ENCODE data around the gene OPA1.
A peak's percentile ranks its signal among the peaks of the same experiment; 100 is the strongest.

Gene OPA1

GRCh38 chr3:193559100-193559499 is 33.9 kb upstream of the OPA1 start:
- FAIRE-seq (no peak), DNase-seq (ENCODE audit: insufficient read length, low spot score) (no peak)
- TF ChIP-seq TAF1 (IDR thresholded peaks at IDR 0.05; ENCODE audit: low read depth, low read length) (no peak), POU2F2 (IDR thresholded peaks at IDR 0.05; ENCODE audit: low read depth, low read length) (no peak), POLR2A (IDR thresholded peaks at IDR 0.05; ENCODE audit: low read depth, low read length) (no peak)

GRCh38 chr3:193560091-193560490 is 32.9 kb upstream of the OPA1 start:
- FAIRE-seq, result no peak
- DNase-seq (ENCODE audit: insufficient read length, low spot score), result no peak
- TF ChIP-seq TAF1 (IDR thresholded peaks at IDR 0.05; ENCODE audit: low read depth, low read length) (no peak), POU2F2 (IDR thresholded peaks at IDR 0.05; ENCODE audit: low read depth, low read length) (no peak), POLR2A (IDR thresholded peaks at IDR 0.05; ENCODE audit: low read depth, low read length) (no peak), SPI1 (IDR thresholded peaks at IDR 0.05; ENCODE audit: low read depth, low read length) (no peak), POLR2AphosphoS5 (IDR thresholded peaks at IDR 0.05; ENCODE audit: low read depth, low read length) (no peak), PAX5 (IDR thresholded peaks at IDR 0.05; ENCODE audit: insufficient read depth, low read length, severe bottlenecking) (no peak)

GRCh38 chr3:193560870-193561269 is 32.1 kb upstream of the OPA1 start:
- no peak for TF ChIP-seq POLR2A (IDR thresholded peaks at IDR 0.05; ENCODE audit: low read depth, low read length)
- TF ChIP-seq POLR2AphosphoS5 (IDR thresholded peaks at IDR 0.05; ENCODE audit: low read depth, low read length), result no peak
- no peak for TF ChIP-seq SPI1 (IDR thresholded peaks at IDR 0.05; ENCODE audit: low read depth, low read length)
- TF ChIP-seq POU2F2 (IDR thresholded peaks at IDR 0.05; ENCODE audit: low read depth, low read length), result no peak
- TF ChIP-seq PAX5 (IDR thresholded peaks at IDR 0.05; ENCODE audit: insufficient read depth, low read length, severe bottlenecking), result no peak
- TF ChIP-seq TAF1 (IDR thresholded peaks at IDR 0.05; ENCODE audit: low read depth, low read length), result no peak
- DNase-seq (ENCODE audit: insufficient read length, low spot score), result no peak
- no peak for FAIRE-seq

- TF ChIP-seq SPI1 (IDR thresholded peaks at IDR 0.05; ENCODE audit: low read depth, low read length) (no peak), PAX5 (IDR thresholded peaks at IDR 0.05; ENCODE audit: insufficient read depth, low read length, severe bottlenecking) (no peak), POLR2AphosphoS5 (IDR thresholded peaks at IDR 0.05; ENCODE audit: low read depth, low read length) (no peak), TAF1 (IDR thresholded peaks at IDR 0.05; ENCODE audit: low read depth, low read length) (no peak), POLR2A (IDR thresholded peaks at IDR 0.05; ENCODE audit: low read depth, low read length) (no peak), POU2F2 (IDR thresholded peaks at IDR 0.05; ENCODE audit: low read depth, low read length) (no peak)
- FAIRE-seq, result no peak
- no peak for DNase-seq (ENCODE audit: insufficient read length, low spot score)
Observed at GRCh38 chr3:193563426-193563825, 29.6 kb upstream of the OPA1 start.

GRCh38 chr3:193564012-193564411 is 29.0 kb upstream of the OPA1 start:
- TF ChIP-seq PAX5 (IDR thresholded peaks at IDR 0.05; ENCODE audit: insufficient read depth, low read length, severe bottlenecking), result no peak
- TF ChIP-seq TAF1 (IDR thresholded peaks at IDR 0.05; ENCODE audit: low read depth, low read length), result no peak
- no peak for TF ChIP-seq POU2F2 (IDR thresholded peaks at IDR 0.05; ENCODE audit: low read depth, low read length)
- DNase-seq (ENCODE audit: insufficient read length, low spot score) (no peak), FAIRE-seq (no peak)

GRCh38 chr3:193569119-193569518 is 23.9 kb upstream of the OPA1 start:
- no peak for DNase-seq (ENCODE audit: insufficient read length, low spot score)
- TF ChIP-seq PAX5 (IDR thresholded peaks at IDR 0.05; ENCODE audit: insufficient read depth, low read length, severe bottlenecking) (no peak), TAF1 (IDR thresholded peaks at IDR 0.05; ENCODE audit: low read depth, low read length) (no peak), POLR2A (IDR thresholded peaks at IDR 0.05; ENCODE audit: low read depth, low read length) (no peak), SPI1 (IDR thresholded peaks at IDR 0.05; ENCODE audit: low read depth, low read length) (no peak), POLR2AphosphoS5 (IDR thresholded peaks at IDR 0.05; ENCODE audit: low read depth, low read length) (no peak), POU2F2 (IDR thresholded peaks at IDR 0.05; ENCODE audit: low read depth, low read length) (no peak)
- no peak for FAIRE-seq

- no peak for TF ChIP-seq SPI1 (IDR thresholded peaks at IDR 0.05; ENCODE audit: low read depth, low read length)
- no peak for TF ChIP-seq POLR2AphosphoS5 (IDR thresholded peaks at IDR 0.05; ENCODE audit: low read depth, low read length)
- no peak for TF ChIP-seq POU2F2 (IDR thresholded peaks at IDR 0.05; ENCODE audit: low read depth, low read length)
- no peak for TF ChIP-seq TAF1 (IDR thresholded peaks at IDR 0.05; ENCODE audit: low read depth, low read length)
- TF ChIP-seq POLR2A (IDR thresholded peaks at IDR 0.05; ENCODE audit: low read depth, low read length), result no peak
- no peak for TF ChIP-seq PAX5 (IDR thresholded peaks at IDR 0.05; ENCODE audit: insufficient read depth, low read length, severe bottlenecking)
- DNase-seq (ENCODE audit: insufficient read length, low spot score) (no peak), FAIRE-seq (peak; percentile 93)
Observed at GRCh38 chr3:193572426-193572908, 20.5 kb upstream of the OPA1 start.

- FAIRE-seq, result no peak
- DNase-seq (ENCODE audit: insufficient read length, low spot score), result no peak
- TF ChIP-seq POU2F2 (IDR thresholded peaks at IDR 0.05; ENCODE audit: low read depth, low read length) (no peak), SPI1 (IDR thresholded peaks at IDR 0.05; ENCODE audit: low read depth, low read length) (no peak), PAX5 (IDR thresholded peaks at IDR 0.05; ENCODE audit: insufficient read depth, low read length, severe bottlenecking) (no peak), POLR2AphosphoS5 (IDR thresholded peaks at IDR 0.05; ENCODE audit: low read depth, low read length) (no peak), TAF1 (IDR thresholded peaks at IDR 0.05; ENCODE audit: low read depth, low read length) (no peak), POLR2A (IDR thresholded peaks at IDR 0.05; ENCODE audit: low read depth, low read length) (no peak)
Observed at GRCh38 chr3:193573403-193574191, 19.4 kb upstream of the OPA1 start.

GRCh38 chr3:193574488-193575070 is 18.4 kb upstream of the OPA1 start:
- DNase-seq (ENCODE audit: insufficient read length, low spot score) (no peak), FAIRE-seq (no peak)
- TF ChIP-seq POLR2A (IDR thresholded peaks at IDR 0.05; ENCODE audit: low read depth, low read length) (no peak), SPI1 (IDR thresholded peaks at IDR 0.05; ENCODE audit: low read depth, low read length) (no peak), PAX5 (IDR thresholded peaks at IDR 0.05; ENCODE audit: insufficient read depth, low read length, severe bottlenecking) (no peak), POLR2AphosphoS5 (IDR thresholded peaks at IDR 0.05; ENCODE audit: low read depth, low read length) (no peak), TAF1 (IDR thresholded peaks at IDR 0.05; ENCODE audit: low read depth, low read length) (no peak)

All from GM12891 (cell line).